Mesenchymal stem cell (in vitro differentiated cells and primary cell): ENCODE measurements around the gene OR2AT4.
A peak's percentile ranks its signal among the peaks of the same experiment; 100 is the strongest.

Experiments
- DNase-seq: peaks from one replicate; pipeline ENCODE4 v3.0.0-alpha.2; 2013
- H2AFZ ChIP-seq: one replicate; pipeline ENCODE4 v1.6.1; 2013; ENCODE audit warnings: low read depth, mild to moderate bottlenecking, control low read depth, inconsistent platforms, low read length, moderate library complexity
- H2AK5ac ChIP-seq: 2 replicates; pipeline ENCODE4 v1.6.1; 2013; ENCODE audit warnings: low read length, moderate library complexity, mild to moderate bottlenecking, inconsistent platforms; ENCODE audit not compliant: severe bottlenecking
- H2BK120ac ChIP-seq: one replicate; pipeline ENCODE4 v1.6.1; 2013; ENCODE audit warnings: low read depth, mild to moderate bottlenecking, inconsistent platforms, low read length, moderate library complexity
- H2BK12ac ChIP-seq, 2 experiments: one replicate each; pipeline ENCODE4 v1.6.1; 2013; ENCODE audit warnings: inconsistent platforms in 2 of 2, low read length in 2 of 2, mild to moderate bottlenecking in 2 of 2, moderate library complexity in 2 of 2, control low read depth in 1 of 2
- H2BK15ac ChIP-seq: one replicate; pipeline ENCODE4 v1.6.1; 2013; ENCODE audit warnings: mild to moderate bottlenecking, low read depth, inconsistent platforms; ENCODE audit not compliant: poor library complexity, severe bottlenecking
- H2BK5ac ChIP-seq: 2 replicates; pipeline ENCODE4 v1.6.1; 2013; ENCODE audit warnings: low read depth, mild to moderate bottlenecking, low read length, control low read depth, inconsistent platforms; ENCODE audit not compliant: poor library complexity, severe bottlenecking
- H3K14ac ChIP-seq, 2 experiments: one replicate each; pipeline ENCODE4 v1.6.1; 2013; ENCODE audit warnings: inconsistent platforms in 2 of 2, low read length in 2 of 2, control low read depth in 1 of 2, mild to moderate bottlenecking in 1 of 2, moderate library complexity in 1 of 2
- H3K18ac ChIP-seq, 2 experiments: one replicate each; pipeline ENCODE4 v1.6.1; 2013; ENCODE audit warnings: inconsistent platforms in 2 of 2, low read length in 2 of 2, control low read depth in 1 of 2, low read depth in 1 of 2, mild to moderate bottlenecking in 1 of 2
- H3K23ac ChIP-seq, 2 experiments: one replicate each; pipeline ENCODE4 v1.6.1; 2013; ENCODE audit warnings: inconsistent platforms in 2 of 2, low read length in 2 of 2, mild to moderate bottlenecking in 2 of 2, moderate library complexity in 2 of 2, control low read depth in 1 of 2
- H3K27ac ChIP-seq: 2 replicates; pipeline ENCODE4 v1.5.1; 2013; ENCODE audit warnings: mild to moderate bottlenecking, moderate library complexity, low read length, control low read depth, inconsistent platforms; ENCODE audit not compliant: poor library complexity, severe bottlenecking
- H3K27me3 ChIP-seq, 2 experiments: 2 replicates each; pipeline versions ENCODE4 v1.6.1 to v1.7.0; 2013; ENCODE audit warnings: low read length in 2 of 2, mild to moderate bottlenecking in 2 of 2, moderate library complexity in 2 of 2, control low read depth in 1 of 2, inconsistent platforms in 1 of 2; ENCODE audit not compliant: control insufficient read depth in 1 of 2, insufficient read depth in 1 of 2
- H3K36me3 ChIP-seq, 2 experiments: 2 replicates each; pipeline versions ENCODE4 v1.6.1 to v1.7.0; 2013; ENCODE audit warnings: low read length in 2 of 2, control low read depth in 1 of 2, inconsistent platforms in 1 of 2, low read depth in 1 of 2, mild to moderate bottlenecking in 1 of 2; ENCODE audit not compliant: insufficient read depth in 2 of 2, control insufficient read depth in 1 of 2
- H3K4ac ChIP-seq, 2 experiments: one replicate each; pipeline ENCODE4 v1.6.1; 2013; ENCODE audit warnings: inconsistent platforms in 2 of 2, low read length in 2 of 2, mild to moderate bottlenecking in 2 of 2, moderate library complexity in 2 of 2, control low read depth in 1 of 2, low read depth in 1 of 2
- H3K4me1 ChIP-seq: 2 replicates; pipeline ENCODE4 v1.6.1; 2013; ENCODE audit warnings: low read depth, low read length, control low read depth; ENCODE audit not compliant: control insufficient read depth, insufficient read depth
- H3K4me2 ChIP-seq: 2 replicates; pipeline ENCODE4 v1.6.1; 2013; ENCODE audit warnings: low read length, mild to moderate bottlenecking, inconsistent platforms; ENCODE audit not compliant: poor library complexity, severe bottlenecking
- H3K4me3 ChIP-seq, 2 experiments: 2 replicates each; pipeline versions ENCODE4 v1.5.1 to v1.7.0; 2013; ENCODE audit warnings: low read length in 2 of 2, mild to moderate bottlenecking in 2 of 2, control low read depth in 1 of 2, low read depth in 1 of 2; ENCODE audit not compliant: insufficient read depth in 1 of 2
- H3K79me1 ChIP-seq: replicated peaks from 2 replicates; pipeline ENCODE4 v1.6.1; 2013; ENCODE audit warnings: mild to moderate bottlenecking, control low read depth, low read length, inconsistent platforms; ENCODE audit not compliant: poor library complexity, severe bottlenecking
- H3K9ac ChIP-seq: 2 replicates; pipeline ENCODE4 v1.7.0; 2013; ENCODE audit warnings: mild to moderate bottlenecking, low read length, moderate library complexity
- H3K9me3 ChIP-seq: 2 replicates; pipeline ENCODE4 v1.7.0; 2013; ENCODE audit warnings: mild to moderate bottlenecking, low read length; ENCODE audit not compliant: control insufficient read depth
- H4K8ac ChIP-seq: one replicate; pipeline ENCODE4 v1.6.1; 2013; ENCODE audit warnings: inconsistent platforms, mild to moderate bottlenecking, low read length, moderate library complexity
- H4K91ac ChIP-seq: one replicate; pipeline ENCODE4 v1.6.1; 2013; ENCODE audit warnings: mild to moderate bottlenecking, low read length, inconsistent platforms
- WGBS: methylation state at CpG from one replicate; pipeline ENCODE4 v1.1.7; 2013; ENCODE audit warnings: mixed read lengths; 5-methylcytosine and 5-hydroxymethylcytosine counted together

OR2AT4 gene

GRCh38 chr11:75040167-75040770 lies 56.4 kb downstream of the OR2AT4 start:
- H2BK15ac ChIP-seq: no peak overlapping the region
- no peak overlapping the region for H2BK5ac ChIP-seq
- no peak overlapping the region for H3K4ac ChIP-seq
- H3K9ac ChIP-seq: no peak overlapping the region
- H3K18ac ChIP-seq: no peak overlapping the region
- H4K91ac ChIP-seq: no peak overlapping the region
- H4K8ac ChIP-seq: no peak overlapping the region
- H3K27me3 ChIP-seq: no peaks in the 10 kb centered on the region
- H3K9me3 ChIP-seq: no peaks in the 10 kb centered on the region
- peak overlapping the region; percentile 72 for H3K27ac ChIP-seq
- no peak overlapping the region for H2AFZ ChIP-seq
- H3K23ac ChIP-seq: no peak overlapping the region
- peaks cover 6% of the 10 kb centered on the region for H3K79me1 ChIP-seq
- no peak overlapping the region for H2BK120ac ChIP-seq
- DNase-seq: no peak
- H2BK12ac ChIP-seq: no peak overlapping the region
- WGBS: 90% methylated on average over 11 of the region's 11 CpGs
- H3K4me1 ChIP-seq: peaks cover 17% of the 10 kb centered on the region
- H3K4me3 ChIP-seq: peak overlapping the region in 1 of 2 experiments; percentile 9
- no peak overlapping the region for H2AK5ac ChIP-seq
- H3K36me3 ChIP-seq: peaks cover 0 to 7% of the 10 kb centered on the region in 2 experiments
- no peak overlapping the region for H3K4me2 ChIP-seq
- H3K14ac ChIP-seq: no peak overlapping the region

- no peaks in the 10 kb centered on the region for H3K27me3 ChIP-seq
- no peak overlapping the region for H3K9ac ChIP-seq
- no peaks in the 10 kb centered on the region for H3K9me3 ChIP-seq
- H4K91ac ChIP-seq: no peak overlapping the region
- H4K8ac ChIP-seq: no peak overlapping the region
- H3K4me2 ChIP-seq: no peak overlapping the region
- no peak overlapping the region for H3K4ac ChIP-seq
- no peak overlapping the region for H3K4me3 ChIP-seq
- no peak overlapping the region for H2AK5ac ChIP-seq
- H3K18ac ChIP-seq: no peak overlapping the region
- no peak overlapping the region for H2AFZ ChIP-seq
- WGBS: 93% methylated on average over 3 of the region's 3 CpGs
- H3K14ac ChIP-seq: no peak overlapping the region
- H2BK5ac ChIP-seq: no peak overlapping the region
- no peaks in the 10 kb centered on the region for H3K36me3 ChIP-seq
- DNase-seq: no peak
- H2BK15ac ChIP-seq: no peak overlapping the region
- H3K79me1 ChIP-seq: no peaks in the 10 kb centered on the region
- H3K4me1 ChIP-seq: peaks cover 20% of the 10 kb centered on the region
- no peak overlapping the region for H2BK12ac ChIP-seq
- peak overlapping the region; percentile 21 for H3K27ac ChIP-seq
- no peak overlapping the region for H3K23ac ChIP-seq
- H2BK120ac ChIP-seq: no peak overlapping the region
Observed at GRCh38 chr11:75035911-75036565, 60.6 kb downstream of the OR2AT4 start.

DNA sequence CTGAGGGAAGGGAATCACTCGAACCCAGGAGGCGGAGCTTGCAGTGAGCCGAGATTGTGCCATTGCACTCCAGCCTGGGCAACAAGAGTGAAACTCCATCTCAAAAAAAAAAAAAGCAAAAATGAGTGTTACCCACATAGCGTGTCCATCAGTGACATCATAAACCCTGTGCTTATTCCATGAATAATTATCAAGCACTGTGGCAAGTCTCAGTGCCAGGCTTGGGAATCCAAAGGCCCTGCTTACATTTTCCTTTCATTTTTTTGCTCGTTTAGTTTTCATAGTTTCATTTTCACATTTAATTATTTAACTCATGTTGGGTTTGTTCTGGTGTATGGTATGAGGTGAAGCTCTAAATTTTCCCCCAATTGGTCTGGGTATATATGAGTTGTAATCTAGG lies 61.4 kb downstream of the OR2AT4 start:
- Histone ChIP-seq H3K14ac (no peak overlapping the region), H3K18ac (no peak overlapping the region), H4K91ac (no peak overlapping the region), H3K4ac (no peak overlapping the region), H3K36me3 (no peaks in the 10 kb centered on the region), H2BK12ac (no peak overlapping the region), H3K79me1 (no peaks in the 10 kb centered on the region), H3K4me3 (no peak overlapping the region), H4K8ac (no peak overlapping the region), H3K27ac (peak overlapping the region; percentile 10), H2BK15ac (no peak overlapping the region), H3K4me2 (no peak overlapping the region), H2BK120ac (no peak overlapping the region), H2BK5ac (no peak overlapping the region), H3K27me3 (no peaks in the 10 kb centered on the region), H3K4me1 (peaks cover 19% of the 10 kb centered on the region), H3K9ac (no peak overlapping the region), H2AFZ (no peak overlapping the region), H3K23ac (no peak overlapping the region), H3K9me3 (no peaks in the 10 kb centered on the region), H2AK5ac (no peak overlapping the region)
- 96% methylated on average over 4 of the region's 5 CpGs for WGBS
- DNase-seq: no peak

- no peak for DNase-seq
- no peak overlapping the region for H3K4me2 ChIP-seq
- H3K9me3 ChIP-seq: no peaks in the 10 kb centered on the region
- peak overlapping the region; percentile 57 for H2AK5ac ChIP-seq
- H3K18ac ChIP-seq: no peak overlapping the region
- H4K91ac ChIP-seq: no peak overlapping the region
- H3K36me3 ChIP-seq: no peaks in the 10 kb centered on the region
- no peak overlapping the region for H2BK12ac ChIP-seq
- no peak overlapping the region for H2BK120ac ChIP-seq
- H3K4me3 ChIP-seq: no peak overlapping the region
- H2BK15ac ChIP-seq: no peak overlapping the region
- H2BK5ac ChIP-seq: no peak overlapping the region
- no peak overlapping the region for H4K8ac ChIP-seq
- H3K9ac ChIP-seq: no peak overlapping the region
- H2AFZ ChIP-seq: no peak overlapping the region
- 97% methylated on average over 3 of the region's 3 CpGs for WGBS
- H3K14ac ChIP-seq: no peak overlapping the region
- no peak overlapping the region for H3K4ac ChIP-seq
- no peak overlapping the region for H3K23ac ChIP-seq
- H3K27ac ChIP-seq: no peak overlapping the region
- H3K4me1 ChIP-seq: peaks cover 17% of the 10 kb centered on the region
- no peaks in the 10 kb centered on the region for H3K79me1 ChIP-seq
- H3K27me3 ChIP-seq: no peaks in the 10 kb centered on the region
Observed at GRCh38 chr11:75033916-75034315, 62.8 kb downstream of the OR2AT4 start.
